GM10266 (cell line): Measurements from ENCODE around the gene BLM.
"Not testable (repeated sequence)": the region's sequence is repeated elsewhere in the genome, so short reads cannot be mapped to it uniquely, and the experiment has no call there.

Experiments used
- DNase-seq: peaks from one replicate; pipeline ENCODE4 v3.0.0; 2012; ENCODE audit errors: extremely low spot score
- CTCF ChIP-seq: IDR thresholded peaks from 2 replicates; pipeline ENCODE4 v1.5.1; 2012; ENCODE audit warnings: mild to moderate bottlenecking, low read depth; ENCODE audit not compliant: control insufficient read depth, insufficient read depth; ENCODE audit errors: missing control alignments

The BLM gene

GRCh38 chr15:90840954-90841353 is 123.8 kb downstream of the BLM start:
- TF ChIP-seq CTCF: no peak
- no peak for DNase-seq

GRCh38 chr15:90844696-90845095 is 127.5 kb downstream of the BLM start:
- DNase-seq: no peak
- TF ChIP-seq CTCF: no peak

GRCh38 chr15:90845201-90845949 is 128.2 kb downstream of the BLM start:
- no peak for TF ChIP-seq CTCF
- peak; percentile 42 for DNase-seq

GRCh38 chr15:90849424-90849823 is 132.3 kb downstream of the BLM start:
- DNase-seq: not testable (repeated sequence)

- TF ChIP-seq CTCF: no peak
- DNase-seq: no peak
These were observed 134.0 kb downstream of the BLM start for GRCh38 chr15:90851114-90851513.

- TF ChIP-seq CTCF: no peak
These were observed 134.8 kb downstream of the BLM start for GRCh38 chr15:90851940-90852339.

GRCh38 chr15:90855139-90855538 is 138.0 kb downstream of the BLM start:
- no peak for DNase-seq
- no peak for TF ChIP-seq CTCF

More at GRCh38 chr15:90851940-90852339, 134.8 kb downstream of the BLM start:
- no peak for DNase-seq

GRCh38 chr15:90857337-90857736 is 140.2 kb downstream of the BLM start:
- DNase-seq: no peak
- no peak for TF ChIP-seq CTCF
